IMR-90 (cell line): ENCODE measurements around the gene CD244. TPM values are rescaled to one million over a fixed set of nuclear protein-coding genes. Genes with fewer than 3 reads are reported as not detected.

Experiments used
- ATAC-seq: fragments of 200-7000 bp; cut with Tn5 transposase; 2 replicates; pipeline ENCODE4 v1.9.1; 2020; ENCODE audit warnings: low read depth, mild to moderate bottlenecking, moderate library complexity
- BruUV-seq: library from RNA; stranded (reverse); fragments of 400-500 nt; replicated peaks from 2 replicates; lab custom pipeline; 2021; lab: Mats Ljungman, UMichigan
- CTCF ChIA-PET: fragments of 300-600 bp; formaldehyde crosslinking; extraction: SDS; loops from one replicate; lab custom pipeline; 2021; ENCODE audit warnings: antibody characterized with exemption; lab: Yijun Ruan, JAX
- POLR2A ChIA-PET: fragments of 300-600 bp; sonication (Branson Sonifier 250); formaldehyde crosslinking; loops from one replicate; lab custom pipeline; 2022; ENCODE audit warnings: antibody characterized with exemption; ENCODE audit not compliant: unreplicated experiment; lab: Charles Lee
- DNase-seq: peaks from one replicate; pipeline ENCODE4 v3.0.0; 2013
- H2AFZ ChIP-seq: replicated peaks from 2 replicates; pipeline ENCODE3; 2013; ENCODE audit warnings: low read length, mild to moderate bottlenecking; ENCODE audit not compliant: poor library complexity
- H2AK5ac ChIP-seq: 2 replicates; pipeline ENCODE4 v1.6.1; 2013; ENCODE audit warnings: low read depth, low read length, inconsistent platforms
- H2AK9ac ChIP-seq: replicated peaks from 2 replicates; pipeline ENCODE3; 2013; ENCODE audit warnings: mild to moderate bottlenecking, low read depth, low read length, moderate library complexity; ENCODE audit not compliant: poor library complexity
- H2BK120ac ChIP-seq: 2 replicates; pipeline ENCODE4 v1.6.1; 2013; ENCODE audit warnings: low read depth, low read length, inconsistent platforms
- H2BK15ac ChIP-seq: 3 replicates; pipeline ENCODE4 v1.6.1; 2013; ENCODE audit warnings: low read depth, low read length, inconsistent platforms
- H2BK20ac ChIP-seq: 2 replicates; pipeline ENCODE4 v1.6.1; 2013; ENCODE audit warnings: low read depth, mild to moderate bottlenecking, inconsistent platforms, low read length, moderate library complexity
- H2BK5ac ChIP-seq: 2 replicates; pipeline ENCODE4 v1.6.1; 2013; ENCODE audit warnings: mild to moderate bottlenecking, low read depth, low read length, inconsistent platforms; ENCODE audit not compliant: poor library complexity, severe bottlenecking
- H3K14ac ChIP-seq: replicated peaks from 2 replicates; pipeline ENCODE4 v1.6.1; 2013; ENCODE audit warnings: low read depth, low read length, inconsistent platforms
- H3K18ac ChIP-seq: 2 replicates; pipeline ENCODE4 v1.6.1; 2013; ENCODE audit warnings: low read depth, low read length, control low read depth
- H3K23ac ChIP-seq: 2 replicates; pipeline ENCODE4 v1.6.1; 2013; ENCODE audit warnings: low read depth, low read length, inconsistent platforms
- H3K27ac ChIP-seq: 2 replicates; pipeline ENCODE4 v1.5.1; 2013; ENCODE audit warnings: mild to moderate bottlenecking, control low read depth, low read length; ENCODE audit not compliant: insufficient read depth
- H3K27me3 ChIP-seq: 2 replicates; pipeline ENCODE4 v1.6.1; 2013; ENCODE audit warnings: low read length; ENCODE audit not compliant: control insufficient read depth, insufficient read depth
- H3K36me3 ChIP-seq: 2 replicates; pipeline ENCODE4 v1.6.1; 2013; ENCODE audit warnings: low read length, mixed read lengths; ENCODE audit not compliant: control insufficient read depth, insufficient read depth
- H3K4ac ChIP-seq: 2 replicates; pipeline ENCODE4 v1.6.1; 2013; ENCODE audit warnings: low read depth, low read length, inconsistent platforms
- H3K4me1 ChIP-seq: 2 replicates; pipeline ENCODE4 v1.6.1; 2013; ENCODE audit warnings: low read length, mixed read lengths; ENCODE audit not compliant: control insufficient read depth, insufficient read depth
- H3K4me2 ChIP-seq: 2 replicates; pipeline ENCODE4 v1.6.1; 2013; ENCODE audit warnings: low read depth, mild to moderate bottlenecking, control low read depth, low read length, moderate library complexity
- H3K4me3 ChIP-seq: 2 replicates; pipeline ENCODE4 v1.5.1; 2013; ENCODE audit warnings: low read depth, mild to moderate bottlenecking, control low read depth, low read length, moderate library complexity; ENCODE audit not compliant: insufficient read depth
- H3K56ac ChIP-seq: 2 replicates; pipeline ENCODE4 v1.6.1; 2013; ENCODE audit warnings: low read length, inconsistent platforms; ENCODE audit not compliant: insufficient read depth; ENCODE audit errors: extremely low read depth
- H3K79me1 ChIP-seq, 2 experiments: 2 replicates each; pipeline ENCODE4 v1.6.1; 2013; ENCODE audit warnings: low read length in 2 of 2, inconsistent platforms in 1 of 2, low read depth in 1 of 2
- H3K9ac ChIP-seq: 2 replicates; pipeline ENCODE4 v1.6.1; 2013; ENCODE audit warnings: low read depth, low read length, control low read depth
- H3K9me1 ChIP-seq: 2 replicates; pipeline ENCODE4 v1.6.1; 2013; ENCODE audit warnings: low read length, inconsistent platforms; ENCODE audit not compliant: insufficient read depth
- H3K9me3 ChIP-seq: 2 replicates; pipeline ENCODE4 v1.6.1; 2013; ENCODE audit warnings: low read length; ENCODE audit not compliant: control insufficient read depth, insufficient read depth
- H4K20me1 ChIP-seq: 2 replicates; pipeline ENCODE4 v1.6.1; 2013; ENCODE audit warnings: low read length, inconsistent platforms; ENCODE audit not compliant: insufficient read depth
- H4K5ac ChIP-seq: 2 replicates; pipeline ENCODE4 v1.6.1; 2013; ENCODE audit warnings: mild to moderate bottlenecking, low read depth, low read length, control low read depth
- H4K8ac ChIP-seq, 2 experiments: 2 replicates each; pipeline ENCODE4 v1.6.1; 2013; ENCODE audit warnings: low read depth in 2 of 2, low read length in 2 of 2, control low read depth in 1 of 2, inconsistent platforms in 1 of 2
- H4K91ac ChIP-seq: 2 replicates; pipeline ENCODE4 v1.6.1; 2013; ENCODE audit warnings: low read depth, low read length, inconsistent platforms; ENCODE audit not compliant: insufficient read depth
- BHLHE40 ChIP-seq: fragments of 150-350 bp; IDR thresholded peaks from 2 replicates; pipeline ENCODE4 v1.6.1; 2016; ENCODE audit warnings: mild to moderate bottlenecking, low read depth, low read length
- CEBPB ChIP-seq: IDR thresholded peaks from 2 replicates; pipeline ENCODE4 v1.6.1; 2012; ENCODE audit warnings: low read depth, low read length, improper control_type of control experiment
- CHD1 ChIP-seq: IDR thresholded peaks from 2 replicates; pipeline ENCODE4 v1.6.1; 2012; ENCODE audit warnings: low read depth, low read length, improper control_type of control experiment
- MAZ ChIP-seq: IDR thresholded peaks from 2 replicates; pipeline ENCODE4 v1.6.1; 2012; ENCODE audit warnings: low read depth, mild to moderate bottlenecking, low read length, improper control_type of control experiment, moderate library complexity, borderline replicate concordance
- MXI1 ChIP-seq: IDR thresholded peaks from 2 replicates; pipeline ENCODE4 v1.6.1; 2012; ENCODE audit warnings: low read depth, mild to moderate bottlenecking, low read length, moderate library complexity, borderline replicate concordance
- NFE2L2 ChIP-seq: fragments of 150-350 bp; IDR thresholded peaks from 2 replicates; pipeline ENCODE4 v1.6.1; 2016; ENCODE audit warnings: low read depth, mild to moderate bottlenecking, low read length
- RCOR1 ChIP-seq: IDR thresholded peaks from 2 replicates; pipeline ENCODE4 v1.6.1; 2012; ENCODE audit warnings: mild to moderate bottlenecking, low read length, improper control_type of control experiment; ENCODE audit not compliant: insufficient replicate concordance
- RFX5 ChIP-seq: IDR thresholded peaks from 2 replicates; pipeline ENCODE4 v1.8.0; 2012; ENCODE audit warnings: low read depth, mild to moderate bottlenecking, low read length, moderate library complexity
- WGBS, 2 experiments: methylation state at CpG; one replicate each; pipeline versions ENCODE4 v1.1.5 to v1.1.7; 2013; ENCODE audit warnings: missing lambda C conversion rate in 2 of 2; ENCODE audit not compliant: insufficient read length in 1 of 2; ENCODE audit errors: extremely low coverage in 2 of 2; 5-methylcytosine and 5-hydroxymethylcytosine counted together
- dilution Hi-C: fragments of 300-500 bp; cut with HindIII; formaldehyde crosslinking; loops from one replicate; pipeline ENCODE4 v1.14.3; 2018; ENCODE audit warnings: low sequenced_read_pairs; ENCODE audit not compliant: unreplicated experiment
- in situ Hi-C: fragments of 300-500 bp; cut with MboI; formaldehyde crosslinking; loops from 3 replicates; pipeline ENCODE4 v1.14.3; 2019; ENCODE audit warnings: low sequenced_read_pairs, inconsistent platforms, mixed read lengths
- intact Hi-C: fragments of 100-400 bp; cut with micrococcal nuclease; formaldehyde crosslinking; loops from 2 replicates; pipeline ENCODE4 v1.10.0; 2022
- polyA plus RNA-seq, 3 experiments: library from polyadenylated mRNA; depleted of rRNA; stranded (reverse); fragments of >200 nt; gene quantifications; 2 replicates each; pipeline ENCODE4 v1.2.3, GENCODE V29; 2012; ENCODE audit warnings: low replicate concordance in 1 of 3
- total RNA-seq: library from RNA; depleted of rRNA; stranded (reverse); fragments of >200 nt; gene quantifications from 2 replicates; pipeline ENCODE4 v1.2.3, GENCODE V29; 2012
- TF ChIP-seq, protein P1 (sequence below): fragments of 150-350 bp; IDR thresholded peaks from 2 replicates; pipeline ENCODE4 v1.6.1; 2017; ENCODE audit warnings: mild to moderate bottlenecking, antibody characterized with exemption, low read length, low read depth
- TF ChIP-seq, protein P2 (sequence below): conservative IDR thresholded peaks from 2 replicates; pipeline ENCODE4 v1.5.1; 2012; ENCODE audit warnings: mild to moderate bottlenecking, low read depth, low read length, improper control_type of control experiment

Gene CD244
- total and polyA plus RNA-seq, 2 of the 4 experiments (the other 2 are of a cell fraction) = not detected

DNA sequence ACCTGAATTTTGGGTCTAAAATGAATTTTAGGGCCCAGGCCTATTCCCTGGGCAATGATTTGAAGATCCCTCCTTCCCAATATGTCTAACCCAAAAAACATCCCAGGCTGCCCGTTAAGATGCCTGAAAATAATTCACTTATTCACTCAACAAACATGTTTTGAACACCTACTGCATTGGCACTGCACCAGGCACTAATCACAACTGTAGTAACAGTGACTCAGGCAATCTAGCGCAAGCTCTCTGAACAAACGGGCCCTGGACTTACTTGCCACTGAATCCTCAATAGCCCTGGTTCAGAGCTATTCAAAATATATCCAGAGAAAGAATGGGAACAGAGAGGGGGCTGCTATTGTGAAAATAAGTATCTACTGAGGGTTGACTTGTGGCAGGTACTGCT, 4.2 kb downstream of the CD244 start:
- Histone ChIP-seq H3K27me3 (no peaks in the 10 kb centered on the region), H3K9me3 (no peaks in the 10 kb centered on the region), H2BK20ac (no peak overlapping the region), H3K4me1 (no peaks in the 10 kb centered on the region), H2AK5ac (no peak overlapping the region), H3K4ac (no peak overlapping the region), H2BK5ac (no peak overlapping the region), H2BK15ac (no peak overlapping the region), H3K27ac (no peak overlapping the region), H3K9me1 (no peaks in the 10 kb centered on the region), H3K4me2 (no peak overlapping the region), H4K5ac (no peak overlapping the region), H4K91ac (no peak overlapping the region), H3K14ac (no peak overlapping the region), H3K79me1 (no peaks in the 10 kb centered on the region), H3K56ac (no peak overlapping the region), H3K23ac (no peak overlapping the region), H4K20me1 (no peaks in the 10 kb centered on the region), H2BK120ac (no peak overlapping the region), H2AK9ac (no peak overlapping the region), H2AFZ (no peak overlapping the region), H3K36me3 (no peaks in the 10 kb centered on the region), H4K8ac (no peak overlapping the region), H3K9ac (no peak overlapping the region), H3K4me3 (no peak overlapping the region), H3K18ac (no peak overlapping the region)
- dilution Hi-C loops (no loop called here), intact Hi-C loops (no loop called here), in situ Hi-C loops (no loop called here)
- no TSS peak for BruUV-seq
- CTCF ChIA-PET = interaction anchor here (0.7 to 1.1 kb wide), 2 partner anchors 8 to 54 kb away, joined by 3 to 10 read pairs; no protein-coding TSS in a partner anchor
- DNase-seq = no peak
- POLR2A ChIA-PET = no interaction called here
- no CpG with 5 or more reads among the region's 3 CpGs for WGBS, 2 experiments
- TF ChIP-seq, protein P1, sequence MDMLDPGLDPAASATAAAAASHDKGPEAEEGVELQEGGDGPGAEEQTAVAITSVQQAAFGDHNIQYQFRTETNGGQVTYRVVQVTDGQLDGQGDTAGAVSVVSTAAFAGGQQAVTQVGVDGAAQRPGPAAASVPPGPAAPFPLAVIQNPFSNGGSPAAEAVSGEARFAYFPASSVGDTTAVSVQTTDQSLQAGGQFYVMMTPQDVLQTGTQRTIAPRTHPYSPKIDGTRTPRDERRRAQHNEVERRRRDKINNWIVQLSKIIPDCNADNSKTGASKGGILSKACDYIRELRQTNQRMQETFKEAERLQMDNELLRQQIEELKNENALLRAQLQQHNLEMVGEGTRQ = no peak
- TF ChIP-seq NFE2L2 = no peak
- no peak for TF ChIP-seq RFX5
- TF ChIP-seq, protein P2, sequence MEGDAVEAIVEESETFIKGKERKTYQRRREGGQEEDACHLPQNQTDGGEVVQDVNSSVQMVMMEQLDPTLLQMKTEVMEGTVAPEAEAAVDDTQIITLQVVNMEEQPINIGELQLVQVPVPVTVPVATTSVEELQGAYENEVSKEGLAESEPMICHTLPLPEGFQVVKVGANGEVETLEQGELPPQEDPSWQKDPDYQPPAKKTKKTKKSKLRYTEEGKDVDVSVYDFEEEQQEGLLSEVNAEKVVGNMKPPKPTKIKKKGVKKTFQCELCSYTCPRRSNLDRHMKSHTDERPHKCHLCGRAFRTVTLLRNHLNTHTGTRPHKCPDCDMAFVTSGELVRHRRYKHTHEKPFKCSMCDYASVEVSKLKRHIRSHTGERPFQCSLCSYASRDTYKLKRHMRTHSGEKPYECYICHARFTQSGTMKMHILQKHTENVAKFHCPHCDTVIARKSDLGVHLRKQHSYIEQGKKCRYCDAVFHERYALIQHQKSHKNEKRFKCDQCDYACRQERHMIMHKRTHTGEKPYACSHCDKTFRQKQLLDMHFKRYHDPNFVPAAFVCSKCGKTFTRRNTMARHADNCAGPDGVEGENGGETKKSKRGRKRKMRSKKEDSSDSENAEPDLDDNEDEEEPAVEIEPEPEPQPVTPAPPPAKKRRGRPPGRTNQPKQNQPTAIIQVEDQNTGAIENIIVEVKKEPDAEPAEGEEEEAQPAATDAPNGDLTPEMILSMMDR = no peak
- no peak for TF ChIP-seq CHD1
- no peak for TF ChIP-seq MXI1
- TF ChIP-seq RCOR1 = no peak
- TF ChIP-seq MAZ = no peak
- TF ChIP-seq BHLHE40 = no peak
- no peak for TF ChIP-seq CEBPB
- no peak for ATAC-seq
